Pancreas (tissue), 10 donors: ENCODE measurements around the gene PPP6R3. TPM values are rescaled to one million over a fixed set of nuclear protein-coding genes. Genes with fewer than 3 reads are reported as not detected.

Source experiments
- ATAC-seq, 4 donors: fragments of 200-7000 bp; cut with Tn5 transposase; one replicate each; pipeline versions ENCODE4 v1.8.0 to v1.9.1; 2020; ENCODE audit warnings: mild to moderate bottlenecking in 4 of 4, moderate library complexity in 4 of 4
- DNase-seq, 6 donors: peaks; one replicate each; pipeline ENCODE4 v3.0.0-alpha.2; 2020
- FAIRE-seq: peaks from 2 replicates; lab custom pipeline; 2012; peaks lifted over from hg19 to GRCh38; lab: Jason Lieb, UNC
- H3K27ac ChIP-seq, 4 donors: fragments of 200-600 bp; sonication (generic); 1 replicate in 3 of 4; 2 replicates in 1 of 4; pipeline versions ENCODE4 v1.5.0 to v1.8.0; 2020
- H3K27me3 ChIP-seq, 4 donors: fragments of 200-600 bp; one replicate each; pipeline ENCODE4 v1.8.0; 2021
- H3K36me3 ChIP-seq, 3 donors: fragments of 200-600 bp; sonication (generic) in 1 of 3; one replicate each; pipeline versions ENCODE4 v1.5.0 to v1.8.0; 2020 to 2021
- H3K4me1 ChIP-seq, 3 donors: fragments of 200-600 bp; one replicate each; pipeline ENCODE4 v1.8.0; 2021
- H3K4me3 ChIP-seq, 4 donors: fragments of 200-600 bp; sonication (generic) in 2 of 4; one replicate each; pipeline versions ENCODE4 v1.5.0 to v1.8.0; 2020 to 2021
- H3K9me3 ChIP-seq, 4 donors: fragments of 200-600 bp; one replicate each; pipeline ENCODE4 v1.8.0; 2021
- CTCF ChIP-seq, 4 donors: fragments of 200-600 bp; sonication (generic) in 3 of 4; IDR thresholded peaks; one replicate each; pipeline versions ENCODE4 v1.5.0 to v1.8.0; 2021; ENCODE audit warnings: antibody characterized with exemption in 4 of 4
- WGBS, 2 donors: extraction: QIAGEN DNeasy Blood & Tissue Kit; methylation state at CpG; one replicate each; pipeline ENCODE4 v1.1.7; 2013; 5-methylcytosine and 5-hydroxymethylcytosine counted together
- intact Hi-C, 3 donors: fragments of 100-400 bp; cut with DNase I; formaldehyde crosslinking; loops; one replicate each; pipeline versions ENCODE4 v1.11.1 to v1.14.2; 2022
- polyA plus RNA-seq, 2 donors: library from polyadenylated mRNA; stranded (reverse); fragments of 200-250 nt; gene quantifications; one replicate each; pipeline ENCODE4 v1.2.3, GENCODE V29; 2013
- total RNA-seq, 6 donors: library from RNA; stranded (reverse); fragmentation: NEBNext Ultra II Directional in 4 of 6; extraction: Animal tissue kit (Norgen Biotek cat#: 25700) in 4 of 6; gene quantifications; one replicate each; pipeline versions ENCODE4 v1.2.1 to v1.2.4, GENCODE V29; 2021 to 2023
- donor health status: healthy with polysubstance abuse.
- donor health status: DM: no; HTN: no; CAD: no; lungs with moderate emphysema.
- donor health status: DM: no; HTN: no; CAD: no.
- donor health status: control.
- donor health status: control.
- donor health status: Bipolar disorder and iron deficiency.
- donor health status: DM: yes; HTN: yes; CAD: no.
- donor health status: DM: no; HTN: no; CAD: no.
- donor health status: DM: no; HTN: no; CAD: no.
- donor health status: DM: yes; HTN: yes; CAD: no.

PPP6R3 gene
- total and polyA plus RNA-seq, 8 donors, result 19.5 to 56.0 (median 33.5) TPM

- no peak overlapping the region for H3K27ac ChIP-seq
- H3K9me3 ChIP-seq, result no peaks in the 10 kb centered on the region
- H3K4me1 ChIP-seq, result no peaks in the 10 kb centered on the region
- H3K4me3 ChIP-seq, result no peak overlapping the region
- 79 to 90% methylated on average over 19 of the region's 19 CpGs for WGBS, 2 donors
- intact Hi-C loops, result no loop called here
- TF ChIP-seq CTCF (IDR thresholded peaks at IDR 0.05), result no peak
- DNase-seq (no peak), FAIRE-seq (no peak), ATAC-seq (no peak)
- no peaks in the 10 kb centered on the region for H3K27me3 ChIP-seq
- H3K36me3 ChIP-seq, result peaks cover 0 to 71% (median 30%) of the 10 kb centered on the region in 3 donors
These were observed 45.9 kb upstream of the PPP6R3 start for GRCh38 chr11:68414496-68415221.

GRCh38 chr11:68416070-68416578 lies 44.4 kb upstream of the PPP6R3 start:
- FAIRE-seq, result no peak
- intact Hi-C loops, result no loop called here

GRCh38 chr11:68418648-68419047 lies 41.9 kb upstream of the PPP6R3 start:
- ATAC-seq (no peak), DNase-seq (no peak), FAIRE-seq (no peak)
- intact Hi-C loops, result no loop called here
- Histone ChIP-seq H3K36me3 (peaks cover 0 to 35% (median 12%) of the 10 kb centered on the region in 3 donors), H3K4me3 (no peak overlapping the region), H3K4me1 (no peaks in the 10 kb centered on the region), H3K27me3 (no peaks in the 10 kb centered on the region), H3K9me3 (no peaks in the 10 kb centered on the region), H3K27ac (no peak overlapping the region)
- WGBS, 2 donors, result 80 to 86% methylated on average over 6 of the region's 6 CpGs
- TF ChIP-seq CTCF (IDR thresholded peaks at IDR 0.05), result no peak

More at GRCh38 chr11:68416070-68416578, 44.4 kb upstream of the PPP6R3 start:
- Histone ChIP-seq H3K27ac (no peak overlapping the region), H3K36me3 (peaks cover 0 to 57% (median 27%) of the 10 kb centered on the region in 3 donors), H3K27me3 (no peaks in the 10 kb centered on the region), H3K4me3 (no peak overlapping the region), H3K9me3 (no peaks in the 10 kb centered on the region), H3K4me1 (no peaks in the 10 kb centered on the region)
- no peak for TF ChIP-seq CTCF (IDR thresholded peaks at IDR 0.05)
- DNase-seq, result no peak
- no peak for ATAC-seq
- 86 to 89% methylated on average over 22 of the region's 22 CpGs for WGBS, 2 donors

GRCh38 chr11:68420171-68420570 lies 40.4 kb upstream of the PPP6R3 start:
- Histone ChIP-seq H3K4me3 (no peak overlapping the region), H3K36me3 (peaks cover 0 to 35% (median 9%) of the 10 kb centered on the region in 3 donors), H3K27me3 (no peaks in the 10 kb centered on the region), H3K27ac (no peak overlapping the region), H3K9me3 (no peaks in the 10 kb centered on the region), H3K4me1 (no peaks in the 10 kb centered on the region)
- DNase-seq, result no peak
- intact Hi-C loops, result no loop called here
- FAIRE-seq, result no peak
- 96 to 99% methylated on average over 7 of the region's 7 CpGs for WGBS, 2 donors
- no peak for ATAC-seq
- no peak for TF ChIP-seq CTCF (IDR thresholded peaks at IDR 0.05)

GRCh38 chr11:68423481-68423880 lies 37.1 kb upstream of the PPP6R3 start:
- no peak for ATAC-seq
- 95 to 97% methylated on average over 21 of the region's 21 CpGs for WGBS, 2 donors
- TF ChIP-seq CTCF (IDR thresholded peaks at IDR 0.05), result no peak
- no peak for FAIRE-seq
- H3K4me3 ChIP-seq, result no peak overlapping the region
- no peaks in the 10 kb centered on the region for H3K4me1 ChIP-seq
- H3K9me3 ChIP-seq, result no peaks in the 10 kb centered on the region
- no peak overlapping the region for H3K27ac ChIP-seq
- H3K36me3 ChIP-seq, result peaks cover 0 to 37% (median 13%) of the 10 kb centered on the region in 3 donors
- peak in 1 of 6 donors; percentile 70 for DNase-seq
- no peaks in the 10 kb centered on the region for H3K27me3 ChIP-seq
- intact Hi-C loops, result no loop called here
